Right ventricle myocardium superior (tissue), 1 donor: ENCODE data around the gene VPS26B. TPM values are rescaled to one million over a fixed set of nuclear protein-coding genes. Genes with fewer than 3 reads are reported as not detected.
A peak's percentile ranks its signal among the peaks of the same experiment; 100 is the strongest.
"Not testable (repeated sequence)": the region's sequence is repeated elsewhere in the genome, so short reads cannot be mapped to it uniquely, and the experiment has no call there.

Experiments
- ATAC-seq: fragments of 200-7000 bp; cut with Tn5 transposase; one replicate; pipeline ENCODE4 v1.9.1; 2020; ENCODE audit warnings: mild to moderate bottlenecking; ENCODE audit not compliant: poor library complexity
- DNase-seq: peaks from one replicate; pipeline ENCODE4 v3.0.0-alpha.2; 2020
- intact Hi-C: fragments of 100-400 bp; cut with DNase I; formaldehyde crosslinking; loops from one replicate; pipeline ENCODE4 v1.11.2; 2022
- total RNA-seq: library from RNA; stranded (reverse); fragmentation: NEBNext Ultra II Directional; extraction: Animal tissue kit (Norgen Biotek cat#: 25700); gene quantifications from one replicate; pipeline ENCODE4 v1.2.1, GENCODE V29; 2021
- donor health status: DM: no; HTN: yes; CAD: no; lungs with severe emphysema.

The VPS26B gene
- total RNA-seq, 1 donor from 2014 or later, result 38.8 TPM

GRCh38 chr11:134275188-134275533, 50.7 kb downstream of the VPS26B start:
- intact Hi-C loops, result no loop called here
- DNase-seq, result no peak
- ATAC-seq, result no peak

DNA sequence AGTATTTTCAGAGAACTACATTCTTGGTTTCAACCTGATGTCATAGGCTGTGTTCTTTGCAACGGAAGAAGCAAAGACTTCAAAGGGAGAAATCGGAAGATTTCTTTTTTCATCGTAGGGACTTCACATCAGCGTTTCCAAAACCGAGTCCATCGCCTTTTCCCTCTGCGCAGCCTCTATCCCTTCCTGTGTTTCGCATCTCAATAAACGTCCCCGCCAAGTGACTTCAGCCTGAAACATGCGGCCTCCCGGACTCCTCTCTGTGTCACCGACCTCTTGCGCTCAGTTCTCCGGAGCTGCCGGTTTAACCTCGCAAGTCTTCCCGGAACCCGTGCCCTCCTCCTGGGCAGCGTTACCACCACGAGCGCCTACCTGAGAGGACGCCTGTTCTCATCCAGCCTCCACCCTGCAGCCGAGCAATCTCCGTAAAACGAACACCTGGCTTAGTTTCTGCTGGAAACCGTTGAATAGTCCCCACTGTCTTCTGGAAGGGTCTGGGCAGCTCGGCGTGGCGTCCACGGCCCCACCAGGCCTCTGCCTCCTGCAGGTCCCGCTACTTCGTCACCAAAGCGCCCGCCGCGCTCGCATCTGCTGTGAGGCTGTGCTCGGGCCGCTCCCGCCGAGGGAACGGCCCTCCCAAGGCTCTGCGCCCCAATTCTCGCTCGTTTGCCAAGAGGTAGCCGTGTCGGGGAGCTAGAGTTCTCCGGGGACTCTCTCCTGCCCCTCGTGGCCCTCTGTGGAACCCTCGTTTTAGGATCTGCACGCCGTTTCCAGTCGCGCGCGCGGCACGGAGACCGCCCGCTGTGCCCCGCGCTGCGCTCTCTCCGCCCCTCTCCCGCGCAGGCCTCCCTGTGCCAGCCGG, 51.3 kb downstream of the VPS26B start, which contains the start of gene GLB1L3:
TSS of gene GLB1L3 (plus strand) at position 846 of the 862 bp plus-strand sequence. CDS start 362 bp downstream, outside the sequence.
- ATAC-seq, result peak; percentile 61
- peak; percentile 46 for DNase-seq

DNA sequence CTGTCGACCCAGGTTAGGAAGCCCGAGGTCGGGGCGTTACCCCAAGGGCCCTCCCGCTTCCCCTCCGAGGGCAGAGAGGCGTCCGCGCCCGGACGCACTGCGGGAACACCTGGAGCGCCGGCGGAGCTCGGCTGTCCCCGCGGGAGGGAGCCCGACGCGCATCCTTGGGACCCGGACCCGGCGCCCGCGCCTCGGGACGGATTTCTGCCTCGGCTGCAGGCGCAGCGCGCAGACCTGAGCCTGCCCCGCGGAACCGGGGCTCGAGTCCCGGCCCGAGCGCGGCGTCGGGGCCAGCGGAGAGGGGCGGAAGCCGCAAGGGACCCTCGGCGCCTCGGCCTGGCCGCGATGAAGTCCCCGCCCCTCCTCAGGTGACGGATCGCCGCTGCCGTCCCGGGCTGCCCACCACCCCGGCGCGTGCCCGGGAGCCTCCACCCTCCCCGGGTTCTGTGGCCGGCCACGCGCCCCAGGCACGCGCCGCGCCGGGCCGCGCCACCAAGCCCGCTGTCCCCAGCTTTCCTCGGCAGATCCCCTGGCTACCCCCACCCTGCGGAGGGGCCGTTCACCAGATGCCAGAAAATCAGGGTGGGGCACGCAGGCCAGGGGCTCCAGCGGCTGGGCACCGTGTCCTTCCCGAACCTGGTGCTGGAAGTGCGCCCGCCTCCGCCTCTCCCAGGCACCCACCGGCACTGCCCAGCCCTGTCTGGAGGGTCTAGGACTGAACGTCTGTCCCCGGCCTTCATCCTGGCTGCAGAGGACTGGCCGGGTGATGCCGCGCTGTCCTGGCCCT, 52.1 kb downstream of the VPS26B start:
- no peak for DNase-seq
- intact Hi-C loops, result no loop called here
- peak; percentile 10 for ATAC-seq

More for the DNA sequence above, 51.3 kb downstream of the VPS26B start, which contains the start of gene GLB1L3:
- intact Hi-C loops, result no loop called here

DNA sequence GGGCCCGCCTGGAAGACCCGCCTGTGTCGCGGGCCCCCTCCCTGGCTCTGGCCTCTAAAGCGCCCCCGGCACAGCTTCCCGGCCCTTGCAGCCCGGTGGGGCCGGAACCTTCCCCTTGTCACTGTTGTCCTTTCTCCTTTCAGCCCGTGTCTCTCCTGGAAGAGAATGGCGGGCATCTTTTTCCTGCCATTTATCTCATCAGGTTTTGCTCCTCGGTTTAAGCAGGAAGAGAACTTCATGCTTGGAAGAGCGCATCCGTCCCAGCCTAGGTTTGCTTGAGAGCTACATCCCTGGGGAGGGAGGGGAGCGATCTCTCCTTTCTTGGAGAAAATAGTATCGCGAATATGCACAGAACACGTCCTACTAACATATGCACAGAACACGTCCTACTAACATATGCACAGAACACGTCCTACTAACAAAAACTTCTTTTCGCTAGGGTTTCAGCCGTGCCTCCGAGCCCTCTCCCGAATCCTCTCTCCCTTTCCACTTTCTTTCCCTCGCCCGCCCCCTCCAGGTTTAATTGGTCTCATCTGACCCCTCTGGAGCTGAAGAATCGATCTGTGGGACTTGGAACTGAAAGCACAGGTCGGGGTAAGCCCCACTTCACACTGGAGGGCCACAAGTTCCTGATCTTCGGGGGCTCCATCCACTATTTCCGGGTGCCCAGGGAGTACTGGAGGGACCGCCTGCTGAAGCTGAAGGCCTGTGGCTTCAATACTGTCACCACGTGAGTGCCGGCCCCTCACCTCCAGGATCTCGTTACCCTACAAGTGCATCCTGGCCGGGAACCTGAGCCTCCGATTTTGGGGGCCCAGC, 52.9 kb downstream of the VPS26B start:
- no peak for ATAC-seq
- no peak for DNase-seq
- intact Hi-C loops, result no loop called here

DNA sequence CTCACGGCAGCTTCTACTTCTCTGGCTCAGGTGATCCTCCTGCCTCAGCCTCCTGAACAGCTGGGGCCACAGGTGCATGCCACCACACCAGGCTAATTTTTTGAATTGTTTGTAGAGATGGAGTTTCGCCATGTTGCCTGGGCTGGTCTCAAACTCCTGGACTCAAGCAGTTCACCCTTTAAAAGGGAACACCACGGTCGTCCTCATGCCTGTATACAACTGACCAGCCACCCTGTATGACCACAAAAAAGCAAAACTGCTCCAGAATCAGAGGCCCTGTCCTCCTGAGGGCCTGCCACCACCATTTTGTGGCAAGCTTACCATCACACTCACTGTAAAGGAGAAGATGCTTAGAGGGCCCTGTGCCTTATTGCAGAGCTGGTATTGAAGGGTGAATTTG, 53.9 kb downstream of the VPS26B start:
- ATAC-seq (no peak), DNase-seq (no peak)
- intact Hi-C loops, result no loop called here

- ATAC-seq, DNase-seq, intact Hi-C loops: not testable (repeated sequence)
These were observed 57.2 kb downstream of the VPS26B start for GRCh38 chr11:134281635-134282034.

GRCh38 chr11:134282121-134283045, 57.9 kb downstream of the VPS26B start:
- intact Hi-C loops, result no loop called here
- DNase-seq (peak; percentile 50), ATAC-seq (peak; percentile 88)

- DNase-seq (no peak), ATAC-seq (no peak)
- intact Hi-C loops, result no loop called here
These were observed 59.2 kb downstream of the VPS26B start for GRCh38 chr11:134283461-134284230.

- intact Hi-C loops, DNase-seq, ATAC-seq: not testable (repeated sequence)
These were observed 59.9 kb downstream of the VPS26B start for GRCh38 chr11:134284349-134284748.

DNA sequence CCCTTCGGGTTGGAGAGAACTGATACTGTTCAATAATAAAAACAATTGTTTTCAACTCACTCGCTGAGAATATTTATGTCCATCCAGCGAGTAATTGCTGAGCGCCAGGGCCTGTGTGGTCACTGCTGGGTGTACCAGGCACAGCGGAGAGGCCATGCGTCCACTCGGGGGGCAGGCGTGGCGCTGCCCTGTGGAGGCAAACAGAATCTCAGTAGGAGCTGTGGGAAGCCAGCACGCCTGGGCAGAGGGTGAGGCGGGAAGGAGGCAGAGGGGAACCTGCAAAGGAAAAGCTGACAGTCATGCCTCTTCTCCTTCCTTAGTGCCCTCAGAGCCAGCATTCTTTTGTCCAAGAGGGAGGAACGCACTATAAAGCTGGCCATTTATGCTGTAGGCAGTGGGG, 63.1 kb downstream of the VPS26B start:
- intact Hi-C loops, result no loop called here
- DNase-seq, result no peak
- no peak for ATAC-seq

- intact Hi-C loops, result no loop called here
- ATAC-seq (no peak), DNase-seq (no peak)
These were observed 64.0 kb downstream of the VPS26B start for GRCh38 chr11:134288486-134288885.

DNA sequence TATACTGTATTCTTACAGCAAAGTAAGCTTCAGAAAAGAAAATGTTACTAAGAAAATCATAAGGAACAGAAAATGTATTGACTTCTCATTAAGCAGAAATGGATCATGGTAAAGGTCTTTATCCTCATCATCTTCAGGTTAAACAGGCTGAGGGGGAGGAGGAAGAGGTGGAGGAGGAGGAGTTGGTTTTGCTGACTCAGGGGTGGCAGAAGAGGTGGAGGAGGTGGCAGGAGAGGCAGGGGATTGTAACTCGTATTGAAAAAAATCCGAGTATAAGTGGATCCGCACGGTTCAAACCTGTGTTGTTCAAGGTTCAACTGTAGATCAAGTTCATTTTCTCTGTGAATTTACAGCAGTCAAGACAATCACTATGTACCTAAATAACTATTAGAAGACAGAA, 64.7 kb downstream of the VPS26B start:
- no peak for ATAC-seq
- no peak for DNase-seq
- intact Hi-C loops, result no loop called here

DNA sequence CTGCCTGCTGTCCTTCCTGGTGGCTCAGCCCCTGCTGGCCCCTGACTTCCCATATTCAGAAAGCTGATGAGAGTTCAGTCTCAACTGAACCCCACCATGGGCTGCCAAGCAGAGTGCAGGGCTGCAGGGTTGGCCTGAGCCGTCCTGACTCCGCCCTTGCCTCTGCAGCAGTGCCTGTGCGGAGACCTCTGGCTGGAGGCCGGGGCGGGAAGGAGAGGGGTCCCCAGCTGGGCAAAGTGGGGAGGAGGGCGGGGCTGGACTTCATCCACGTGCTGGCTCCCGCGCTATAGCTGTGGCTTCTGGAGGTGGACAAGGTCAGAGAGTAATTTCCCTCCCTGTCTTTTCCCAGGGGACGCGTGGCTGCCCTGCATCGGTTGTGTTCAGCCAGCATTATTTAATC, 65.3 kb downstream of the VPS26B start:
- DNase-seq (peak; percentile 57), ATAC-seq (peak; percentile 45)
- intact Hi-C loops, result no loop called here

GRCh38 chr11:134290646-134291045, 66.2 kb downstream of the VPS26B start:
- ATAC-seq, result no peak
- DNase-seq, result no peak
- intact Hi-C loops, result no loop called here

- ATAC-seq (no peak), DNase-seq (no peak)
- intact Hi-C loops, result no loop called here
These were observed 66.7 kb downstream of the VPS26B start for GRCh38 chr11:134291196-134291595.

- intact Hi-C loops, result no loop called here
- no peak for DNase-seq
- ATAC-seq, result no peak
These were observed 68.2 kb downstream of the VPS26B start for GRCh38 chr11:134292661-134293060.
